ENCODE measurements around the gene PLCB3. TPM values are rescaled to one million over a fixed set of nuclear protein-coding genes. Genes with fewer than 3 reads are reported as not detected.
A peak's percentile ranks its signal among the peaks of the same experiment; 100 is the strongest.

Gene PLCB3
- total RNA-seq: 10 to 100 TPM; 16.2 to 33.2 (median 25.1) TPM

DNA sequence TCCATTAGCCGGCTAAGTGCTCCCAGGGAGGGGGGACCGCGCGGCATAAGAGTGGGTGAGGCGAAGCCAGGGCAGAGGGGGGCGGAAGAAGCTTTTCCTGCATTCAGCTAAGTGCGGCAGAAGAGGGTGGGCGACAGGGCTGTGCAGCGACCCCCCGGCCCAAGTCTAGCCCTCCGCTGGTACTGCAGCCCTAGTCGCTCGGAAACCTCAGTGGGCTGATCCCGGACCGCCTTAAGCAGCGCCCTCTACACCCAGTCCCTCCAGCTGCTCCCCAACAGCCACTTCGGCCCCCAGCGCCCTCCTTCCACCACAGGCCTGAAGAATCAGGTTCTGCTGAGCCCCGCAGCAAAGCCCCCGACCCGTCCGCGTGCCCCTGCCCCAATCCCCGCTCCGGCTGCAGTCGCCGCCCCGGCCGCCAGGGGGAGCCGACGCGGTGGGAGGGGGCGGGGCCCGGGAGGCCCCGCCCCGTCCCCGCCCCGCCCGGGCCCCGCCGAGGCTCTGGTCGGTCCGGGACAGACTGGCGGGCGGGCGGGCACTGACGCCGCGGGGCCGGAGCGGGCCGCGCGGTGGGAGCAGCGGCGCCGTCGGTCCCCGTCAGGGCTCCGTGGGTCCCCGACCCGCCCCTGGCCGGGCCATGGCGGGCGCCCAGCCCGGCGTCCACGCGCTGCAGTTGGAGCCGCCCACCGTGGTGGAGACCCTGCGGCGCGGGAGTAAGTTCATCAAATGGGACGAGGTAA is at the start of gene PLCB3:
Gene PLCB3 (plus strand): TSS at position 515 of the 737 bp plus-strand sequence. CDS start 120 bp downstream, at position 635.
- Histone ChIP-seq H3K9me3 (no peaks in the 10 kb centered on the region), H3K4me1 (peaks cover 0 to 51% (median 30%) of the 10 kb centered on the region in 3 donors), H3K27me3 (no peaks in the 10 kb centered on the region), H3K27ac (peak within 1 kb of the TSS; percentile 30 to 86 (median 84)), H3K4me3 (peak within 1 kb of the TSS; percentile 80 to 93), H3K36me3 (peaks cover 0 to 21% of the 10 kb centered on the region in 2 donors)
- no CpG with 5 or more reads among the region's 75 CpGs for WGBS, 2 donors (ENCODE audit: low coverage in 1 of 2)
- TF ChIP-seq POLR2A (IDR thresholded peaks at IDR 0.05): peak; percentile 58 to 61
- no peak for TF ChIP-seq POLR2AphosphoS5 (IDR thresholded peaks at IDR 0.05)
- TF ChIP-seq CTCF (IDR thresholded peaks at IDR 0.05): peak in 3 of 4 experiments; percentile 86 to 89 (median 88)
- ATAC-seq: peak; percentile 77

- Histone ChIP-seq H3K36me3 (peaks cover 0 to 100% of the 10 kb centered on the region in 2 donors), H3K4me3 (no peak overlapping the region), H3K27ac (no peak overlapping the region), H3K9me3 (no peaks in the 10 kb centered on the region), H3K4me1 (peaks cover 0 to 28% (median 3%) of the 10 kb centered on the region in 3 donors), H3K27me3 (no peaks in the 10 kb centered on the region)
- 58 to 63% methylated on average over 3 of the region's 3 CpGs for WGBS, 2 donors (ENCODE audit: low coverage in 1 of 2)
- TF ChIP-seq POLR2AphosphoS5 (IDR thresholded peaks at IDR 0.05) (no peak), EP300 (IDR thresholded peaks at IDR 0.05) (no peak), CTCF (IDR thresholded peaks at IDR 0.05) (no peak), POLR2A (IDR thresholded peaks at IDR 0.05) (no peak)
- no peak for ATAC-seq
Measured at GRCh38 chr11:64201543-64201942, 49.8 kb upstream of the PLCB3 start.

- Histone ChIP-seq H3K9me3 (no peaks in the 10 kb centered on the region), H3K27me3 (no peaks in the 10 kb centered on the region), H3K4me3 (no peak overlapping the region), H3K4me1 (peaks cover 0 to 42% (median 3%) of the 10 kb centered on the region in 3 donors), H3K27ac (no peak overlapping the region), H3K36me3 (peaks cover 0 to 89% of the 10 kb centered on the region in 2 donors)
- 48% methylated on average over 2 of the region's 9 CpGs; no CpG with 5 or more reads in 1 of the 2 donors for WGBS, 2 donors (ENCODE audit: low coverage in 1 of 2)
- TF ChIP-seq POLR2A (IDR thresholded peaks at IDR 0.05) (no peak), EP300 (IDR thresholded peaks at IDR 0.05) (no peak), CTCF (IDR thresholded peaks at IDR 0.05) (no peak), POLR2AphosphoS5 (IDR thresholded peaks at IDR 0.05) (no peak)
- ATAC-seq: no peak
Measured at GRCh38 chr11:64202992-64203391, 48.3 kb upstream of the PLCB3 start.

GRCh38 chr11:64203421-64204079 is 47.8 kb upstream of the PLCB3 start:
- TF ChIP-seq EP300 (IDR thresholded peaks at IDR 0.05): no peak
- TF ChIP-seq POLR2AphosphoS5 (IDR thresholded peaks at IDR 0.05): no peak
- no peak for TF ChIP-seq CTCF (IDR thresholded peaks at IDR 0.05)
- no peak for TF ChIP-seq POLR2A (IDR thresholded peaks at IDR 0.05)
- WGBS, 2 donors (ENCODE audit: low coverage in 1 of 2): 78 to 89% methylated on average over 9 to 16 of the region's 27 CpGs
- no peak for ATAC-seq
- Histone ChIP-seq H3K27me3 (no peaks in the 10 kb centered on the region), H3K4me1 (peaks cover 0 to 47% (median 3%) of the 10 kb centered on the region in 3 donors), H3K4me3 (no peak overlapping the region), H3K36me3 (peaks cover 0 to 83% of the 10 kb centered on the region in 2 donors), H3K27ac (peak overlapping the region in 1 of 4 donors; percentile 46), H3K9me3 (no peaks in the 10 kb centered on the region)
